HT-29 (cell line): Measurements from ENCODE around the gene TAS2R43. TPM values are rescaled to one million over a fixed set of nuclear protein-coding genes. Genes with fewer than 3 reads are reported as not detected.
"Not testable (repeated sequence)": the region's sequence is repeated elsewhere in the genome, so short reads cannot be mapped to it uniquely, and the experiment has no call there.

Experiments used
- DNase-seq: peaks from one replicate; pipeline ENCODE4 v3.0.0-alpha.2; 2015; ENCODE audit warnings: low spot score
- small RNA-seq: library from RNA; depleted of rRNA; stranded (forward); fragments of <200 nt; gene quantifications from one replicate; pipeline ENCODE3, GENCODE V24; 2014
- total RNA-seq: library from RNA; depleted of rRNA; stranded (reverse); fragments of >200 nt; shearing (Covaris generic); gene quantifications from 2 replicates; pipeline ENCODE4 v1.2.3, GENCODE V29; 2014; rRNA removed

Gene TAS2R43
- total RNA-seq, 1 experiment from 2014 or later, result 0.51 TPM

GRCh38 chr12:11059784-11060183, 32.3 kb downstream of the TAS2R43 start:
- DNase-seq, result no peak

- DNase-seq, result no peak
These were observed 33.1 kb downstream of the TAS2R43 start for GRCh38 chr12:11059041-11059440.

GRCh38 chr12:11055306-11055705, 36.8 kb downstream of the TAS2R43 start:
- DNase-seq, result no peak

GRCh38 chr12:11049806-11050531, 42.1 kb downstream of the TAS2R43 start:
- not testable (repeated sequence) for DNase-seq

GRCh38 chr12:11041366-11041765, 50.7 kb downstream of the TAS2R43 start:
- not testable (repeated sequence) for DNase-seq

Small RNAs within 50 kb of the gene (small RNA-seq; reads per million reads assigned to genes)
- not detected for gene AC018630.1

Other genes with a start within 250 kb of the TAS2R43 start
- gene PRR4, start 242.8 kb downstream of the TAS2R43 start, total RNA-seq, result 0.13 and 0.28 TPM in 2 replicates
- 13.8 and 17.4 TPM in 2 replicates for gene PRH1, start 208.1 kb downstream of the TAS2R43 start, total RNA-seq
- 0.16 and 0.46 TPM in 2 replicates for gene TAS2R13, start 182.8 kb downstream of the TAS2R43 start, total RNA-seq
- gene PRH2, start 163.1 kb downstream of the TAS2R43 start, total RNA-seq, result not detected in 2 replicates
- gene TAS2R14, start 153.1 kb downstream of the TAS2R43 start, total RNA-seq, result 1.4 and 1.8 TPM in 2 replicates
- gene TAS2R50, start 105.4 kb downstream of the TAS2R43 start, total RNA-seq, result 0.26 and 0.99 TPM in 2 replicates
- gene TAS2R20, start 94.0 kb downstream of the TAS2R43 start, total RNA-seq, result 0.79 and 0.86 TPM in 2 replicates
- gene TAS2R19, start 69.7 kb downstream of the TAS2R43 start, total RNA-seq, result 1.6 and 3.3 TPM in 2 replicates
- 1.3 and 2.3 TPM in 2 replicates for gene TAS2R31, start 60.9 kb downstream of the TAS2R43 start, total RNA-seq
- 0.31 and 0.76 TPM in 2 replicates for gene TAS2R46, start 30.0 kb downstream of the TAS2R43 start, total RNA-seq
- 0.79 and 0.86 TPM in 2 replicates for gene TAS2R30, start 42.3 kb upstream of the TAS2R43 start, total RNA-seq
- 6.1 and 6.7 TPM in 2 replicates for gene SMIM10L1, start 78.9 kb upstream of the TAS2R43 start, total RNA-seq
- gene TAS2R42, start 94.6 kb upstream of the TAS2R43 start, total RNA-seq, result not detected in 2 replicates
- not detected in 2 replicates for gene PRB3, start 177.4 kb upstream of the TAS2R43 start, total RNA-seq
- not detected in 2 replicates for gene PRB4, start 218.1 kb upstream of the TAS2R43 start, total RNA-seq